Measurements from ENCODE around the gene AUP1. TPM values are rescaled to one million over a fixed set of nuclear protein-coding genes. Genes with fewer than 3 reads are reported as not detected.

AUP1 gene, protein sequence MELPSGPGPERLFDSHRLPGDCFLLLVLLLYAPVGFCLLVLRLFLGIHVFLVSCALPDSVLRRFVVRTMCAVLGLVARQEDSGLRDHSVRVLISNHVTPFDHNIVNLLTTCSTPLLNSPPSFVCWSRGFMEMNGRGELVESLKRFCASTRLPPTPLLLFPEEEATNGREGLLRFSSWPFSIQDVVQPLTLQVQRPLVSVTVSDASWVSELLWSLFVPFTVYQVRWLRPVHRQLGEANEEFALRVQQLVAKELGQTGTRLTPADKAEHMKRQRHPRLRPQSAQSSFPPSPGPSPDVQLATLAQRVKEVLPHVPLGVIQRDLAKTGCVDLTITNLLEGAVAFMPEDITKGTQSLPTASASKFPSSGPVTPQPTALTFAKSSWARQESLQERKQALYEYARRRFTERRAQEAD
- polyA plus RNA-seq (2013, experiment 1 of 2) = 122 TPM
- polyA plus RNA-seq (2013, experiment 2 of 2) = 97.6 TPM

DNA sequence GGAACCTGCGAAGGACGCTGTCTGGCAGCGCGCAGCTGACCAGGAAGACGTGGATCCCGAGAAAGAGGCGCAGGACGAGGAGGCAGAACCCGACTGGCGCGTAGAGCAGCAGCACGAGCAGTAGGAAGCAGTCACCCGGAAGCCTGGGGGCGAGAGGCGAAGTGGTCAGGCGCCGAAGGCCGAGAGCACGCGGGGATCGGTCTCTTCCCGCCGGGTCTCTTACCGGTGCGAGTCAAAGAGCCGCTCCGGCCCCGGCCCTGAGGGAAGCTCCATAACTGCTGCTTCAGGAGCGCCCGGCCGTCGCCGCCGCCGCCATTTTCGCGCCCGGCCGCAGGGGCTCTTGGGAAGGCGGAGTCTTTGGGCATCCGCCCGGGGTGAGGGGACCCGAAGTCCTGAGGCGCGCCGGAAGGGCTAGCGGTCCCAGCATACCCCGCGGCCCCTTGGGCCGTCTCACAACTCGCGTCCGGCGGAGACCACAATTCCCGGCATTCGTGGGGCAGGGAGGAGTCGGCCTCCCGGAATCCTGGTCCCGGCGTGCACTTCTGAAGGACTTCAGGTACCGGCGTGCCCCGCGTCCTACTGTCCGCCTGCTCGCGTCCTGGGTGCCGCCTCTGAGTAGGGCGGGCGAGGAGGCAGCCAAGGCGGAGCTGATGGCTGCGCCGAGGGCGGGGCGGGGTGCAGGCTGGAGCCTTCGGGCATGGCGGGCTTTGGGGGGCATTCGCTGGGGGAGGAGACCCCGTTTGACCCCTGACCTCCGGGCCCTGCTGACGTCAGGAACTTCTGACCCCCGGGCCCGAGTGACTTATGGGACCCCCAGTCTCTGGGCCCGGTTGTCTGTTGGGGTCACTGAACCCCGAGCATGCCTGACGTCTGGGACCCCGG lies at the start of gene AUP1, which contains the start of gene HTRA2:
AUP1 (minus strand) TSS at position 350 of the 882 bp plus-strand sequence; CDS start at position 273, 77 bp downstream.
HTRA2 (plus strand) TSS at position 577 of the 882 bp plus-strand sequence; CDS start at position 651, 74 bp downstream.
- Histone ChIP-seq H3K27ac (ENCODE audit: low read depth, low read length, severe bottlenecking) (peak within 1 kb of the TSS; percentile 64), H3K9me3 (ENCODE audit: control insufficient read depth, low read length) (no peaks in the 10 kb centered on the region), H3K36me3 (ENCODE audit: control insufficient read depth, insufficient read depth, low read length) (peaks cover 68% of the 10 kb centered on the region), H3K4me3 (ENCODE audit: extremely low read depth, insufficient read depth, low read length, poor library complexity, severe bottlenecking) (peak within 1 kb of the TSS; percentile 98), H3K4me1 (ENCODE audit: control insufficient read depth, insufficient read depth, low read length, poor library complexity, severe bottlenecking) (peaks cover 12% of the 10 kb centered on the region)
- 0% methylated on average over 70 to 86 of the region's 87 CpGs for WGBS, 2 experiments (ENCODE audit: insufficient coverage in 2 of 2)

DNA sequence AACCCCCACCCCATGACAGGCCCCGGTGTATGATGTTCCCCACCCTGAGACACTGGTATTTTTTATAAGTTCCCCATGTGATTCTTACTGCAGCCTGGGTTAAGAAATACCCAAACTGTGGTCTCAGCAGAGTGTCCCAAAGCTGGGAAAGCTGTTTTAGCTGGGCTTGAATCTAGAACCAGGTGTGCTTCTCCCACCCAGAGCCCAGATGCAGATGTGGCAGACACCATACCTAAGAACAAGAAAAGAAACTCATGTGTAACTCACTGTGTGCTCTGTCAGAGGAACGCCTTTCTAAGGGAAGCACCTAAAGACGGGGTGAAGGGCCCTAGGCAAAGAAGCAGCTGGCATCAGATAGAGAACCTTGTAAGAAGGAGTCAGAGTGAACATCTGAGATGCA lies 48.9 kb upstream of the AUP1 start:
- H3K4me3 ChIP-seq (ENCODE audit: extremely low read depth, insufficient read depth, low read length, poor library complexity, severe bottlenecking) = no peak overlapping the region
- no peak overlapping the region for H3K27ac ChIP-seq (ENCODE audit: low read depth, low read length, severe bottlenecking)

DNA sequence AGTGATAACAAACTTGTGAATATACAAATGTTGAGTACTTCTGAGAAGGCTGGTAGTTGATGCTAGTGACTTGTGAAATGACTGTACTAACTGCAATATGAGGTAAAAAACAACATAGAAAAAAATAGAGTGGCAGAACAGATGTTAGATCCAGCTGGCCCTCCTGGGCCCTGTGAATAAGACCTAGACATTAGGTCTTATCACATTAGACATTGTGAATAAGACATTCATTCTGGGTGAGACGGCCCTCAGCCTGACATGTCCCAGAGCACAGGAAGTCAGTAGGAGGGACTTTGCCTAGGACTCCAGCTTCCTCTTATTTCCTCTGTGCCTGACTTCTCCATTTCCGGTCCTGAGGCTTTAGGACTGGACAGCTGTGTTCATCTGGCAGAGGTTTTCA lies 47.9 kb upstream of the AUP1 start:
- H3K27ac ChIP-seq (ENCODE audit: low read depth, low read length, severe bottlenecking) = no peak overlapping the region
- H3K4me1 ChIP-seq (ENCODE audit: control insufficient read depth, insufficient read depth, low read length, poor library complexity, severe bottlenecking) = peaks cover 7% of the 10 kb centered on the region
- H3K4me3 ChIP-seq (ENCODE audit: extremely low read depth, insufficient read depth, low read length, poor library complexity, severe bottlenecking) = no peak overlapping the region
- WGBS, 2 experiments (ENCODE audit: insufficient coverage in 2 of 2) = 90 to 100% methylated on average over 1 of the region's 2 CpGs
- H3K9me3 ChIP-seq (ENCODE audit: control insufficient read depth, low read length) = no peaks in the 10 kb centered on the region
- no peaks in the 10 kb centered on the region for H3K36me3 ChIP-seq (ENCODE audit: control insufficient read depth, insufficient read depth, low read length)

More for the DNA sequence above, 48.9 kb upstream of the AUP1 start:
- peaks cover 11% of the 10 kb centered on the region for H3K4me1 ChIP-seq (ENCODE audit: control insufficient read depth, insufficient read depth, low read length, poor library complexity, severe bottlenecking)
- 96 to 100% methylated on average over 2 of the region's 3 CpGs for WGBS, 2 experiments (ENCODE audit: insufficient coverage in 2 of 2)
- H3K36me3 ChIP-seq (ENCODE audit: control insufficient read depth, insufficient read depth, low read length) = no peaks in the 10 kb centered on the region
- no peaks in the 10 kb centered on the region for H3K9me3 ChIP-seq (ENCODE audit: control insufficient read depth, low read length)

DNA sequence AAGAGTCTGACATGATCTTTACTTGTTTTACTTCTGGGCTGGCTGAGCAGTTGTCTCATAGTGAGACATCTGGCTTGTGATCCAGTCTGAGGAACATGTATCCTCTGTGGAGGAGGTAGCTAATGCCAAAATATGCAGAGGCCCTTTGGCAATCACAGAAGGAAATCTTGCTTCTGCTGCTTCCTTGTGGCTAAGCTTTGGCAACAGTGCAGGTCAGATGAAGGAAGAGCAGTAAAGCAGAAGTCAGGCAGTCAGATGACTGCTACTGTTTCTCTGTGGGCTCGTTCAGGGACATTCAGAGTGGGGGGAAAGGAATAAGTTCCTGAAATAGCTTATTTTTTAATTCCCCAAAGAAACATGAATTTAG lies 47.3 kb upstream of the AUP1 start:
- WGBS, 2 experiments (ENCODE audit: insufficient coverage in 2 of 2) = no CpG with 5 or more reads among the region's 1 CpG
- no peak overlapping the region for H3K4me3 ChIP-seq (ENCODE audit: extremely low read depth, insufficient read depth, low read length, poor library complexity, severe bottlenecking)
- H3K27ac ChIP-seq (ENCODE audit: low read depth, low read length, severe bottlenecking) = no peak overlapping the region
- no peaks in the 10 kb centered on the region for H3K9me3 ChIP-seq (ENCODE audit: control insufficient read depth, low read length)
- H3K4me1 ChIP-seq (ENCODE audit: control insufficient read depth, insufficient read depth, low read length, poor library complexity, severe bottlenecking) = peaks cover 7% of the 10 kb centered on the region
- no peaks in the 10 kb centered on the region for H3K36me3 ChIP-seq (ENCODE audit: control insufficient read depth, insufficient read depth, low read length)

DNA sequence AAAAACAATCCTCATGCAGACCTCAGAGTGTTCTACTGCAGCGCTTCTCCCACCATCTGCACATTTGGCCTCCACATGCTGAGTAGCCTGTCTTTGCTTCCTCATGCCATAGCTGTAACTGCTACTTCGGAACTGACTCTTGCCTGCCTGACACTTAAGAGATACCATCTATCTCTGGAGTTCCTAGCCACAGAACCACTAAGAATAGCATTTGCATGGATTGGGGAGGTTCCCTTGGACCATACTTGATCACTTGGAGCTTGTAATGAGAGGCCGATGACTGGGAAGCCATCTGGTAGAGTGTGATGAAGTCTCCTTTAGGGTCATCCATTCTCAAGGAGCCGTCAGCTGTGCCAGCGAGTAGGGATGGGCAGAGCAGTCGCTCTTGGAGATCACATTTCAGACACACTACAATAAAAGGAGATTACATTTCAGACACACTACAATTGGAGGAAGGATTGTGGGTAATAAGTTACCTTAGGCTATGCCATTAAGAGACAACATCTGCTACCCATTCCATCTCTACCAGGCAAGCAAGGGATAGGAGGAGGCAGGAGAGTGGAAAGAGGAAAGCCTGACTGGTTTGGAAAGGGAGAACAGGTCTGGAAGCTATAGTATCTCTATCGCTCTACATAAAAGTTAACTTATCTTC lies 46.8 kb upstream of the AUP1 start:
- H3K36me3 ChIP-seq (ENCODE audit: control insufficient read depth, insufficient read depth, low read length) = no peaks in the 10 kb centered on the region
- no peak overlapping the region for H3K4me3 ChIP-seq (ENCODE audit: extremely low read depth, insufficient read depth, low read length, poor library complexity, severe bottlenecking)
- 96 to 97% methylated on average over 3 to 4 of the region's 7 CpGs for WGBS, 2 experiments (ENCODE audit: insufficient coverage in 2 of 2)
- no peak overlapping the region for H3K27ac ChIP-seq (ENCODE audit: low read depth, low read length, severe bottlenecking)
- peaks cover 7% of the 10 kb centered on the region for H3K4me1 ChIP-seq (ENCODE audit: control insufficient read depth, insufficient read depth, low read length, poor library complexity, severe bottlenecking)
- H3K9me3 ChIP-seq (ENCODE audit: control insufficient read depth, low read length) = no peaks in the 10 kb centered on the region

- Histone ChIP-seq H3K36me3 (ENCODE audit: control insufficient read depth, insufficient read depth, low read length) (no peaks in the 10 kb centered on the region), H3K4me1 (ENCODE audit: control insufficient read depth, insufficient read depth, low read length, poor library complexity, severe bottlenecking) (peaks cover 7% of the 10 kb centered on the region), H3K4me3 (ENCODE audit: extremely low read depth, insufficient read depth, low read length, poor library complexity, severe bottlenecking) (no peak overlapping the region), H3K27ac (ENCODE audit: low read depth, low read length, severe bottlenecking) (no peak overlapping the region), H3K9me3 (ENCODE audit: control insufficient read depth, low read length) (no peaks in the 10 kb centered on the region)
- 82 to 92% methylated on average over 2 to 3 of the region's 4 CpGs for WGBS, 2 experiments (ENCODE audit: insufficient coverage in 2 of 2)
These were observed 45.8 kb upstream of the AUP1 start for GRCh38 chr2:74575320-74575719.

DNA sequence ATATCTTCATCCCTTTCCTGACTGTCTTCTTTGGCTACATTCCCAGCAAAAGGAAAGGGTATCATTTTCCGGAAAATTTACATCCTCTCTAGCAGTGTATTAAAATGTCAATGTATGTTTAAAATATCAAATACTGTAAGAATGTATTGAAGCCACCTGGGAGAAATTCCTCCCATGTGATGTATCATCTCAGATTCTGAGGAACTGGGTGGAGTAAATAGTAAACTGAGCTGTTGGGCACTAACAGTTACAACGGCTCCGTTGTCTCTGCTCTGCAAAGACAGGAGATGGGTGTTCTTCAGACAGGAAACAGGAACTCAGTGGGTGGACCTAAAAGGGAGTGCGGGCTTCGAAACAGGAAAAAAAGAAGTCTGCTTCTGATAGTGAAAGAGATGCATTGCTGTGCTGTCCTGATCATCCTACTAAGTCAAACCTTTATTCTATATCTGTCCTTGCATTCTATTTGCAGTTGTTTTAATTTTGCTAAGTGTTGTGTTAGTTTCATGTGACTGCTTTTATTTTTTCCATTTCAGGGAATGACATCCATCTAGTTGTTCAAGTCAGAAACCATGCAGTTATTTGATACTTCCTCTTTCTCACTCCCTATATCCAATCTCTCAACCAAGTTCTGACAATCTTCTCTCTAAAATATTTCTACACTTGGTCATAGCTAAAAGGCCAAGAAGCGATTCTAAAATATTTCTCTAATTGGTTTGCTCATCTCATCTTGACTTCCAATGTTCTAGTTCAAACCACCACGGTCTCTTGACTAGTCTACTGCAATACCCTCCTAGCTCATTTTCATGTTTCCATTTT lies 44.4 kb upstream of the AUP1 start:
- Histone ChIP-seq H3K36me3 (ENCODE audit: control insufficient read depth, insufficient read depth, low read length) (no peaks in the 10 kb centered on the region), H3K4me1 (ENCODE audit: control insufficient read depth, insufficient read depth, low read length, poor library complexity, severe bottlenecking) (peaks cover 7% of the 10 kb centered on the region), H3K27ac (ENCODE audit: low read depth, low read length, severe bottlenecking) (no peak overlapping the region), H3K4me3 (ENCODE audit: extremely low read depth, insufficient read depth, low read length, poor library complexity, severe bottlenecking) (no peak overlapping the region), H3K9me3 (ENCODE audit: control insufficient read depth, low read length) (no peaks in the 10 kb centered on the region)
- 69 to 83% methylated on average over 4 to 5 of the region's 7 CpGs for WGBS, 2 experiments (ENCODE audit: insufficient coverage in 2 of 2)

- no peak overlapping the region for H3K4me3 ChIP-seq (ENCODE audit: extremely low read depth, insufficient read depth, low read length, poor library complexity, severe bottlenecking)
- H3K4me1 ChIP-seq (ENCODE audit: control insufficient read depth, insufficient read depth, low read length, poor library complexity, severe bottlenecking) = peaks cover 7% of the 10 kb centered on the region
- 86 to 90% methylated on average over 3 of the region's 3 CpGs for WGBS, 2 experiments (ENCODE audit: insufficient coverage in 2 of 2)
- H3K36me3 ChIP-seq (ENCODE audit: control insufficient read depth, insufficient read depth, low read length) = no peaks in the 10 kb centered on the region
- H3K27ac ChIP-seq (ENCODE audit: low read depth, low read length, severe bottlenecking) = no peak overlapping the region
- H3K9me3 ChIP-seq (ENCODE audit: control insufficient read depth, low read length) = no peaks in the 10 kb centered on the region
These were observed 42.8 kb upstream of the AUP1 start for GRCh38 chr2:74572178-74572925.

GRCh38 chr2:74571058-74571457 lies 41.6 kb upstream of the AUP1 start:
- Histone ChIP-seq H3K27ac (ENCODE audit: low read depth, low read length, severe bottlenecking) (no peak overlapping the region), H3K36me3 (ENCODE audit: control insufficient read depth, insufficient read depth, low read length) (no peaks in the 10 kb centered on the region), H3K9me3 (ENCODE audit: control insufficient read depth, low read length) (no peaks in the 10 kb centered on the region), H3K4me1 (ENCODE audit: control insufficient read depth, insufficient read depth, low read length, poor library complexity, severe bottlenecking) (no peaks in the 10 kb centered on the region), H3K4me3 (ENCODE audit: extremely low read depth, insufficient read depth, low read length, poor library complexity, severe bottlenecking) (no peak overlapping the region)
- WGBS, 2 experiments (ENCODE audit: insufficient coverage in 2 of 2) = 80 to 86% methylated on average over 1 of the region's 1 CpG
